Glomerular endothelial cell (primary cell): ENCODE data around the gene CD4. TPM values are rescaled to one million over a fixed set of nuclear protein-coding genes. Genes with fewer than 3 reads are reported as not detected.
"Not testable (repeated sequence)": the region's sequence is repeated elsewhere in the genome, so short reads cannot be mapped to it uniquely, and the experiment has no call there.

ENCODE experiments used
- DNase-seq: peaks from one replicate; pipeline ENCODE4 v3.0.0-alpha.2; 2011; ENCODE audit warnings: low read depth, low spot score; ENCODE audit errors: extremely low read depth
- total RNA-seq: library from RNA; depleted of rRNA; stranded (reverse); fragments of >200 nt; gene quantifications from 2 replicates; pipeline ENCODE4 v1.2.3, GENCODE V29; 2015

Gene CD4
- total RNA-seq, 1 donor from 2014 or later, result not detected

- not testable (repeated sequence) for DNase-seq
These were observed 76.0 kb downstream of the CD4 start for GRCh38 chr12:6865307-6865706.

- DNase-seq, result no peak
These were observed 77.0 kb downstream of the CD4 start for GRCh38 chr12:6866163-6866919.

GRCh38 chr12:6866920-6867412, 77.6 kb downstream of the CD4 start:
- no peak for DNase-seq

- no peak for DNase-seq
These were observed 78.3 kb downstream of the CD4 start, which contains the start of gene TPI1 for GRCh38 chr12:6867413-6868210. TSS of gene TPI1 (plus strand) at chr12:6867531. CDS start at chr12:6867567, 36 bp downstream.

- DNase-seq, result no peak
These were observed 79.1 kb downstream of the CD4 start for GRCh38 chr12:6868211-6869048.

- no peak for DNase-seq
These were observed 80.0 kb downstream of the CD4 start for GRCh38 chr12:6869049-6870021.

GRCh38 chr12:6870304-6870703, 81.0 kb downstream of the CD4 start:
- not testable (repeated sequence) for DNase-seq

Other genes with a start within 250 kb of the CD4 start
- gene IFFO1, start 233.5 kb upstream of the CD4 start, total RNA-seq, result 26.7 and 30.5 TPM in 2 replicates
- gene NOP2, start 221.2 kb upstream of the CD4 start, total RNA-seq, result 29.7 and 46.9 TPM in 2 replicates
- gene CHD4, start 182.1 kb upstream of the CD4 start, total RNA-seq, result 183 and 211 TPM in 2 replicates
- gene LPAR5, start 153.6 kb upstream of the CD4 start, total RNA-seq, result 0.58 TPM in 1 of 2 replicates, not detected in the other
- gene ACRBP, start 142.1 kb upstream of the CD4 start, total RNA-seq, result 0.58 TPM in 1 of 2 replicates, not detected in the other
- 49.7 and 55.1 TPM in 2 replicates for gene ING4, start 126.4 kb upstream of the CD4 start, total RNA-seq
- gene ZNF384, start 100.2 kb upstream of the CD4 start, total RNA-seq, result 20.1 and 30.3 TPM in 2 replicates
- not detected in 2 replicates for gene PIANP, start 88.7 kb upstream of the CD4 start, total RNA-seq
- 58.8 and 72.9 TPM in 2 replicates for gene COPS7A, start 65.5 kb upstream of the CD4 start, total RNA-seq
- 186 and 229 TPM in 2 replicates for gene MLF2, start 36.4 kb upstream of the CD4 start, total RNA-seq
- 240 and 281 TPM in 2 replicates for gene PTMS, start 23.2 kb upstream of the CD4 start, total RNA-seq
- gene LAG3, start 17.0 kb upstream of the CD4 start, total RNA-seq, result not detected in 2 replicates
- 2.0 and 3.7 TPM in 2 replicates for gene GPR162, start 32.3 kb downstream of the CD4 start, total RNA-seq
- gene P3H3, start 38.9 kb downstream of the CD4 start, total RNA-seq, result 53.8 and 87.9 TPM in 2 replicates
- 0.39 and 2.3 TPM in 2 replicates for gene GNB3, start 51.4 kb downstream of the CD4 start, total RNA-seq
- gene CDCA3, start 61.8 kb downstream of the CD4 start, total RNA-seq, result 6.0 and 14.6 TPM in 2 replicates
- 74.8 and 77.1 TPM in 2 replicates for gene USP5, start 62.6 kb downstream of the CD4 start, total RNA-seq
- 542 and 832 TPM in 2 replicates for gene TPI1, start 78.0 kb downstream of the CD4 start, total RNA-seq
- gene SPSB2, start 83.8 kb downstream of the CD4 start, total RNA-seq, result 5.3 and 5.5 TPM in 2 replicates
- gene LRRC23, start 115.3 kb downstream of the CD4 start, total RNA-seq, result 6.3 and 9.6 TPM in 2 replicates
- 18.1 and 18.4 TPM in 2 replicates for gene ENO2, start 125.1 kb downstream of the CD4 start, total RNA-seq
- gene ATN1, start 138.4 kb downstream of the CD4 start, total RNA-seq, result 33.6 and 64.6 TPM in 2 replicates
- gene RNU7-1, start 154.3 kb downstream of the CD4 start, total RNA-seq, result not detected in 2 replicates
- 180 and 194 TPM in 2 replicates for gene C12orf57, start 154.5 kb downstream of the CD4 start, total RNA-seq
- gene PTPN6, start 161.8 kb downstream of the CD4 start, total RNA-seq, result 0.29 and 8.5 TPM in 2 replicates
- 240 and 281 TPM in 2 replicates for gene PHB2, start 181.1 kb downstream of the CD4 start, total RNA-seq
- gene EMG1, start 181.4 kb downstream of the CD4 start, total RNA-seq, result 24.3 and 25.3 TPM in 2 replicates
- 15.4 and 19.4 TPM in 2 replicates for gene LPCAT3, start 228.9 kb downstream of the CD4 start, total RNA-seq